PC-9 (cell line): ENCODE measurements around the gene DACH2. TPM values are rescaled to one million over a fixed set of nuclear protein-coding genes. Genes with fewer than 3 reads are reported as not detected.

Experiments used
- BruUV-seq: library from RNA; stranded (reverse); fragments of 400-500 nt; replicated peaks from 2 replicates; lab custom pipeline; 2021; lab: Mats Ljungman, UMichigan
- CTCF ChIA-PET: fragments of 300-600 bp; sonication (Branson Sonifier 250); formaldehyde crosslinking; loops from one replicate; lab custom pipeline; 2022; ENCODE audit warnings: antibody characterized with exemption; lab: Charles Lee
- POLR2A ChIA-PET: fragments of 300-600 bp; sonication (Branson Sonifier 250); formaldehyde crosslinking; loops from one replicate; lab custom pipeline; 2022; ENCODE audit warnings: antibody characterized with exemption; ENCODE audit not compliant: unreplicated experiment; lab: Charles Lee
- DNase-seq, 2 experiments: peaks; one replicate each; pipeline versions ENCODE4 v3.0.0 to v3.0.0-alpha.2; 2015 to 2022; ENCODE audit warnings: mixed read lengths in 1 of 2
- H2AFZ ChIP-seq: fragments of 200-600 bp; sonication (generic); 2 replicates; pipeline ENCODE4 v1.8.1; 2017; ENCODE audit warnings: antibody characterized with exemption
- H3F3A ChIP-seq: fragments of 200-600 bp; sonication (generic); 2 replicates; pipeline ENCODE4 v1.8.1; 2017; ENCODE audit warnings: antibody characterized with exemption, mild to moderate bottlenecking, low read depth; ENCODE audit not compliant: insufficient read depth
- H3K27ac ChIP-seq: fragments of 200-600 bp; sonication (generic); 2 replicates; pipeline ENCODE4 v1.6.1; 2016; ENCODE audit warnings: mixed run types
- H3K27me3 ChIP-seq: fragments of 200-600 bp; sonication (generic); 2 replicates; pipeline ENCODE4 v1.6.1; 2016; ENCODE audit warnings: low read depth, mixed run types; ENCODE audit not compliant: insufficient read depth
- H3K36me3 ChIP-seq: fragments of 200-600 bp; sonication (generic); 2 replicates; pipeline ENCODE4 v1.6.1; 2016; ENCODE audit warnings: low read depth, mixed run types
- H3K4me1 ChIP-seq: fragments of 200-600 bp; sonication (generic); replicated peaks from 2 replicates; pipeline ENCODE4 v1.6.1; 2016; ENCODE audit warnings: mixed run types; ENCODE audit not compliant: insufficient read depth
- H3K4me2 ChIP-seq: fragments of 200-600 bp; sonication (generic); 2 replicates; pipeline ENCODE4 v1.6.1; 2017; ENCODE audit warnings: mixed run types
- H3K4me3 ChIP-seq: fragments of 200-600 bp; sonication (generic); 2 replicates; pipeline ENCODE4 v1.6.1; 2016; ENCODE audit warnings: mixed run types
- H3K79me2 ChIP-seq: fragments of 200-600 bp; sonication (generic); 2 replicates; pipeline ENCODE4 v1.6.1; 2017; ENCODE audit warnings: low read depth, mixed run types
- H3K9me2 ChIP-seq: fragments of 200-600 bp; sonication (generic); 2 replicates; pipeline ENCODE4 v1.8.1; 2017; ENCODE audit warnings: mild to moderate bottlenecking; ENCODE audit not compliant: insufficient read depth
- H3K9me3 ChIP-seq: fragments of 200-600 bp; sonication (generic); 2 replicates; pipeline ENCODE4 v1.8.1; 2016; ENCODE audit warnings: low read depth; ENCODE audit not compliant: insufficient read depth
- H4K20me1 ChIP-seq: fragments of 200-600 bp; sonication (generic); 2 replicates; pipeline ENCODE4 v1.8.1; 2017; ENCODE audit not compliant: insufficient read depth
- CTCF ChIP-seq: fragments of 200-600 bp; sonication (generic); conservative IDR thresholded peaks from 2 replicates; pipeline ENCODE4 v1.6.1; 2017; ENCODE audit warnings: mixed run types, antibody characterized with exemption, mild to moderate bottlenecking, moderate library complexity
- EZH2 ChIP-seq: fragments of 200-600 bp; sonication (generic); IDR thresholded peaks from 2 replicates; pipeline ENCODE4 v1.8.0; 2017; ENCODE audit warnings: antibody characterized with exemption, low read depth
- intact Hi-C: fragments of 100-400 bp; cut with micrococcal nuclease; formaldehyde crosslinking; loops from one replicate; pipeline ENCODE4 v1.10.0; 2022; ENCODE audit not compliant: unreplicated experiment
- total RNA-seq: library from RNA; stranded (reverse); gene quantifications from 2 replicates; pipeline ENCODE4 v1.2.3, GENCODE V29; 2021

The DACH2 gene
- total RNA-seq, 1 experiment from 2014 or later = not detected

- intact Hi-C loops = no loop called here
These were observed 180.9 kb downstream of the DACH2 start for GRCh38 chrX:86329174-86329573.

GRCh38 chrX:86348669-86349068, 200.4 kb downstream of the DACH2 start:
- ChIA-PET CTCF (no interaction called here), POLR2A (no interaction called here)
- TF ChIP-seq EZH2 (no peak), CTCF (no peak)

More at GRCh38 chrX:86329174-86329573, 180.9 kb downstream of the DACH2 start:
- Histone ChIP-seq H3K4me3 (no peak overlapping the region), H3K79me2 (no peaks in the 10 kb centered on the region), H3K9me3 (no peaks in the 10 kb centered on the region), H3K36me3 (no peaks in the 10 kb centered on the region), H4K20me1 (no peaks in the 10 kb centered on the region), H3K9me2 (no peaks in the 10 kb centered on the region), H3K27me3 (no peaks in the 10 kb centered on the region), H2AFZ (no peak overlapping the region), H3F3A (no peaks in the 10 kb centered on the region), H3K4me2 (no peak overlapping the region), H3K4me1 (no peaks in the 10 kb centered on the region), H3K27ac (no peak overlapping the region)
- ChIA-PET POLR2A (no interaction called here), CTCF (no interaction called here)
- no TSS peak for BruUV-seq
- TF ChIP-seq CTCF (no peak), EZH2 (no peak)
- DNase-seq = no peak

GRCh38 chrX:86349115-86349514, 200.9 kb downstream of the DACH2 start:
- no peak overlapping the region for H3K4me2 ChIP-seq
- H3K9me3 ChIP-seq = no peaks in the 10 kb centered on the region
- BruUV-seq = no TSS peak
- intact Hi-C loops = no loop called here
- TF ChIP-seq EZH2 = no peak
- no peaks in the 10 kb centered on the region for H3F3A ChIP-seq
- no peaks in the 10 kb centered on the region for H3K27me3 ChIP-seq
- CTCF ChIA-PET = no interaction called here
- H4K20me1 ChIP-seq = no peaks in the 10 kb centered on the region
- H3K79me2 ChIP-seq = no peaks in the 10 kb centered on the region
- no peak overlapping the region for H2AFZ ChIP-seq
- no peak overlapping the region for H3K27ac ChIP-seq
- no peak overlapping the region for H3K4me3 ChIP-seq
- no peaks in the 10 kb centered on the region for H3K4me1 ChIP-seq
- no peaks in the 10 kb centered on the region for H3K36me3 ChIP-seq
- H3K9me2 ChIP-seq = no peaks in the 10 kb centered on the region
- DNase-seq = no peak
- POLR2A ChIA-PET = no interaction called here

More at GRCh38 chrX:86348669-86349068, 200.4 kb downstream of the DACH2 start:
- Histone ChIP-seq H4K20me1 (no peaks in the 10 kb centered on the region), H3K4me3 (no peak overlapping the region), H3K4me2 (no peak overlapping the region), H2AFZ (no peak overlapping the region), H3K4me1 (no peaks in the 10 kb centered on the region), H3K9me2 (no peaks in the 10 kb centered on the region), H3K36me3 (no peaks in the 10 kb centered on the region), H3K9me3 (no peaks in the 10 kb centered on the region), H3K27ac (no peak overlapping the region), H3K79me2 (no peaks in the 10 kb centered on the region), H3F3A (no peaks in the 10 kb centered on the region), H3K27me3 (no peaks in the 10 kb centered on the region)
- intact Hi-C loops = no loop called here
- no peak for DNase-seq
- BruUV-seq = no TSS peak
